Measurements from ENCODE around the gene RAB17.

Gene RAB17

GRCh38 chr2:237566401-237567235 lies 23.9 kb downstream of the RAB17 start, which contains the start of gene PRLH:
Gene PRLH (plus strand): TSS chr2:237566574. CDS start chr2:237566574, 0 bp downstream.
- in situ Hi-C loops (cut with MboI; ENCODE audit: low sequenced_read_pairs), result no loop called here

GRCh38 chr2:237565974-237566373 lies 24.6 kb downstream of the RAB17 start:
- in situ Hi-C loops (cut with MboI; ENCODE audit: low sequenced_read_pairs), result no loop called here

- in situ Hi-C loops (cut with MboI; ENCODE audit: low sequenced_read_pairs), result no loop called here
These were observed 25.9 kb downstream of the RAB17 start for GRCh38 chr2:237564526-237565131.

- in situ Hi-C loops (cut with MboI; ENCODE audit: low sequenced_read_pairs), result no loop called here
These were observed 26.7 kb downstream of the RAB17 start for GRCh38 chr2:237563816-237564215.

- in situ Hi-C loops (cut with MboI; ENCODE audit: low sequenced_read_pairs), result no loop called here
These were observed 29.3 kb downstream of the RAB17 start for GRCh38 chr2:237561221-237561620.

GRCh38 chr2:237558961-237559641 lies 31.4 kb downstream of the RAB17 start:
- in situ Hi-C loops (cut with MboI; ENCODE audit: low sequenced_read_pairs), result no loop called here

GRCh38 chr2:237557633-237558015 lies 32.9 kb downstream of the RAB17 start:
- in situ Hi-C loops (cut with MboI; ENCODE audit: low sequenced_read_pairs), result no loop called here

- in situ Hi-C loops (cut with MboI; ENCODE audit: low sequenced_read_pairs), result no loop called here
These were observed 33.5 kb downstream of the RAB17 start for GRCh38 chr2:237556773-237557632.

- in situ Hi-C loops (cut with MboI; ENCODE audit: low sequenced_read_pairs), result no loop called here
These were observed 35.0 kb downstream of the RAB17 start for GRCh38 chr2:237555560-237555959.

- in situ Hi-C loops (cut with MboI; ENCODE audit: low sequenced_read_pairs), result no loop called here
These were observed 36.6 kb downstream of the RAB17 start for GRCh38 chr2:237553948-237554347.

- in situ Hi-C loops (cut with MboI; ENCODE audit: low sequenced_read_pairs), result no loop called here
These were observed 37.6 kb downstream of the RAB17 start for GRCh38 chr2:237552908-237553307.

GRCh38 chr2:237551071-237551574 lies 39.4 kb downstream of the RAB17 start:
- in situ Hi-C loops (cut with MboI; ENCODE audit: low sequenced_read_pairs), result no loop called here

DNA sequence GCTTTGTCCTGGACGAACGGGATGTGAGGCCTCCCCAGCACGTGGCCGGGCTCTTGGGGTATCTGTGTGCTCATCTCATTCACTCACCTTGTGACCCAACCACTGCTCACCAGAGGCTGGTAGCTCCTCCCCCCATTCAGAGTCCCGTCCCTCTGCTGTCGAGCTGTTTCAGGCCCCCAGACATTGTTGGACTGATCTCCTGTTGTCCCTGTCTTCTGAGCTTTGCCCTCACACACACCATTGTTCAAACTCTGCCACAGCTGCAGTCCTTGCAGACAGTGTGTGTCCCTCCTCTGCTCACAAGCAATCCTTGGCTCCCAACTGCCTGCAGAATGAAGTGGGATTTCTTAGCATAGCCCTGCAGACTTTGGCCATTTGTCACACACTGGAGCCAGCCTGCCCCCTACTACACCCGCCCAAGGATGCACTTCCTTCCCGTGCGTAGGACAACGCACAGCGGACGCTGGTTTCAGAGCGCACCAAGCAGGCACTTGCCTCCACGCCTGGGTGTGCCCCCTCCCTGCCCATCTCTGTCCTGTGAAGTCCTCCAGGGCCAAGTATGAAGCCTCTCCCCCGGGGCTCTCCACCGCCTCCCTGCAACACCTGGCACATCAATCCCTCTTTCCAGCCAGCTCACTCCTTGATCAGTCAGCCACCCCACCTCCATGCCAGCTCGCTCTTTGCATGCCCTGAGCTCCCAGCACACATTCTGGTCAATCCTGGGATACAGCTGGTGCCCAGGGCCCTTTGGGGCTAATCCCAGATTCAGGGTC lies 40.7 kb downstream of the RAB17 start:
- in situ Hi-C loops (cut with MboI; ENCODE audit: low sequenced_read_pairs), result no loop called here

GRCh38 chr2:237549216-237549615 lies 41.3 kb downstream of the RAB17 start:
- in situ Hi-C loops (cut with MboI; ENCODE audit: low sequenced_read_pairs), result no loop called here

DNA sequence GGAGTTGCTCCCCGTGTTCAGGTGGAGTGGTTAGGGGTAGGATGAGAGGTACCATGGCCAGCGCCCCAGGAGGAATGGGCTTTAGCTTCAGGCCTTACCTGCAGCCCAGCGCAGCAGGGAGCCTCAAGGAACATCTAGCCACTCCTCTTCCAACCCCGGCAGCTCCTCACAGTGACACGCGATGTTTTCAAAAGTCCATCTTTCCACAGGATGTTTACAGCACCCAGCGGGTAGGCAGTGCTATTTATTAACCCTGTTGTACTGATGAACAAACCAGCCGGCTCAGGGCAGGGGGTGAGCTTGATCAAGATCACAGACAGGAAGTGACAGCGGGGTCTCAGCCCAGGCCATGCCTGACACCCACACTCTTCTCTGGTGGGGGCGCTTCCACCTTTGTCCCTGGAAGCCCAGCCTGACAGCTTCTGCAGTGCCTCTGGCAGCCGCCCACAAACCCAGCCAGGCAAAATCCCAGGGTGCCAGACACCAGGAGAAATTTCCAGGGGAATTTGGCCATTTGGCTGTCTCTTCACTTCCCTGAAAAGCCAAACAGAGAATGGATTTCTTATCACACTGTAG lies 42.6 kb downstream of the RAB17 start:
- in situ Hi-C loops (cut with MboI; ENCODE audit: low sequenced_read_pairs), result no loop called here

- in situ Hi-C loops (cut with MboI; ENCODE audit: low sequenced_read_pairs), result no loop called here
These were observed 43.6 kb downstream of the RAB17 start for GRCh38 chr2:237546876-237547395.

DNA sequence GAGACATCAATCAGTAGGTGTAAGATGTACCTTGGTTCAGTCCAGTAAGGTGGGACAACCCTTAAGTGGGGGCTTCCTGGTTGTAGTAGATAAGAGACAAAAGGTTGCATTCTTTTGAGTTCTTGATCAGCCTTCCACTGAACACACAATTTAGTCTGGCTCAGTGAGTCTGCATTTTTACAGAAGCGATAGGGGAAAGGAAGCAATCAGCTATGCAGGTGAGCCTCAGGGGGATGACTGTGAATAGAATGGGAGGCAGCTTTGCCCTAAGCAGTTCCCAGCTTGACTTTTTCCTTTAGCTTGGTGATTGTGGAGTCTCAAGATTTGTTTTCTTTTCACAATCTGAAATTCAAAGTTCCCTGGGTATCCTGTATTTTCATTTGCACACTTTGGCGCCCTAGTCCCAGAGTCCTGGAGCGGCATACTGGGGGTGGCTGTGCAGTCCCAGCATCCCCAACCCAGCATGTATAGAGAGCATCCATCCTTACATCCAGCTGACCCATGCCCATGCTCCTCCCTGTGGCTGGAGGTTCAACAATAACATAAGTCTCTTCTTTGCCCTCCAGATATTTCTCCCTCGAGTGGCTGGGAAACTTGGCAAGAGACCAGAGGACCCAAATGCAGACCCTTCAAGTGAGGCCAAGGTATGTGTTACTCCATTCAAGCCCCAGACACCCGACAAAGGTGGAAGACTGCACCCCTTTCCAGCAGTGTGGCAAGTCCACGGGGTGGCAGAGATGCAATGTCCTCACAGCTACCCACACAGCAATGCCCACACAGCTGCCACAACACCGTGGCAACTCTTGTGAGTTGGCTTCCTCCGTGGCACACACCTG lies 44.3 kb downstream of the RAB17 start:
- in situ Hi-C loops (cut with MboI; ENCODE audit: low sequenced_read_pairs), result no loop called here

- in situ Hi-C loops (cut with MboI; ENCODE audit: low sequenced_read_pairs), result no loop called here
These were observed 48.4 kb downstream of the RAB17 start for GRCh38 chr2:237542001-237542704.
